ENCODE measurements around the gene PSMB7. TPM values are rescaled to one million over a fixed set of nuclear protein-coding genes. Genes with fewer than 3 reads are reported as not detected.

Gene PSMB7
- total and polyA plus RNA-seq, 2 donors (not counting 1 experiment from before 2014, with no cell fraction given) = 206 to 290 TPM

DNA sequence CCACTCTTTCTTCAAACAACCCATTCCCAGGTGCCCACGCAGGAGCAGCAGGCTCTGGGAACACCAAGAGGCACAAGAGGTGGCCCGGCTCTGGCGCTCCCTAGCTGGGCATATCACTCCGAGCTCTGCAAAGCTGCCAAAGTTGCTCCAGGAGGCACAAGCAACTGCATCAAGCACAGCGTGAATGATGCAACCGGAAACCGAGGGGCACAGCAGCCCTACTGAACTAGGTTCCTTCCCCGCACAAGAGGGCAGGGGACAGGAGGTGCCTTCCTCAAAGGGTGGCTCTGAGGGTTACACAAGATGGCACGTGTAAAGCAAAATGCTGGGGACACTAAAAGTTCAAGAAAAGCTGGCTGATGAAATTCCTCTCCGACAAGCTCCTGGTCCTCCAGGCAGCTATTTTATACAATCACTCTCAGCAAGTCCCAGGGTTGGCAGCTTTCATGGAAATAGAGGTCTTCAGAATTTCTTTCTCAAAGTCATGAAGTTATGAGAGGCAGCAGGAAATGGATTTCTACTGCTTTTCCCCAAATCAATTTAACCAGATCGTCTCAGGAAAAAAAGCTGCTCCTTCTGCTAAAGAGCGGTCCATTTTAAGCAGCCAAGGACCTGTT is 22.9 kb downstream of the PSMB7 start:
- peaks cover 2% of the 10 kb centered on the region for H3K36me3 ChIP-seq (ENCODE audit: control insufficient read depth, insufficient read depth, low read length)
- peaks cover 35% of the 10 kb centered on the region for H3K4me1 ChIP-seq (ENCODE audit: control insufficient read depth, extremely low read depth, insufficient read depth, low read length)
- peak overlapping the region; percentile 26 for H3K27ac ChIP-seq (ENCODE audit: insufficient read depth, low read length)
- no peak overlapping the region for H3K9ac ChIP-seq (ENCODE audit: insufficient read depth, low read length)
- no peak overlapping the region for H2AFZ ChIP-seq (ENCODE audit: low read length)
- TF ChIP-seq CTCF (conservative IDR thresholded peaks at IDR 0.05 in 1 of 2, IDR thresholded peaks at IDR 0.05 in 1 of 2; ENCODE audit: low read depth in 1 of 2, low read length in 2 of 2) (no peak), EZH2 (IDR thresholded peaks at IDR 0.05; ENCODE audit: low read length, missing control alignments) (no peak)
- peaks cover 81% of the 10 kb centered on the region for H3K79me2 ChIP-seq (ENCODE audit: control insufficient read depth, insufficient read depth, low read length)
- no peaks in the 10 kb centered on the region for H3K27me3 ChIP-seq (ENCODE audit: control insufficient read depth, insufficient read depth, low read length)
- H4K20me1 ChIP-seq (ENCODE audit: control insufficient read depth, extremely low read depth, insufficient read depth, low read length) = no peaks in the 10 kb centered on the region
- DNase-seq (ENCODE audit: low read depth in 2 of 2) = no peak
- H3K4me3 ChIP-seq (replicated peaks in 1 of 4; ENCODE audit: control extremely low read depth in 1 of 4, insufficient read depth in 1 of 4, low read depth in 3 of 4, low read length in 4 of 4) = no peak overlapping the region
- H3K9me3 ChIP-seq (ENCODE audit: control insufficient read depth, insufficient read depth, low read depth, low read length) = no peaks in the 10 kb centered on the region
- peak overlapping the region; percentile 34 for H3K4me2 ChIP-seq (ENCODE audit: extremely low read depth, insufficient read depth, low read length)

DNA sequence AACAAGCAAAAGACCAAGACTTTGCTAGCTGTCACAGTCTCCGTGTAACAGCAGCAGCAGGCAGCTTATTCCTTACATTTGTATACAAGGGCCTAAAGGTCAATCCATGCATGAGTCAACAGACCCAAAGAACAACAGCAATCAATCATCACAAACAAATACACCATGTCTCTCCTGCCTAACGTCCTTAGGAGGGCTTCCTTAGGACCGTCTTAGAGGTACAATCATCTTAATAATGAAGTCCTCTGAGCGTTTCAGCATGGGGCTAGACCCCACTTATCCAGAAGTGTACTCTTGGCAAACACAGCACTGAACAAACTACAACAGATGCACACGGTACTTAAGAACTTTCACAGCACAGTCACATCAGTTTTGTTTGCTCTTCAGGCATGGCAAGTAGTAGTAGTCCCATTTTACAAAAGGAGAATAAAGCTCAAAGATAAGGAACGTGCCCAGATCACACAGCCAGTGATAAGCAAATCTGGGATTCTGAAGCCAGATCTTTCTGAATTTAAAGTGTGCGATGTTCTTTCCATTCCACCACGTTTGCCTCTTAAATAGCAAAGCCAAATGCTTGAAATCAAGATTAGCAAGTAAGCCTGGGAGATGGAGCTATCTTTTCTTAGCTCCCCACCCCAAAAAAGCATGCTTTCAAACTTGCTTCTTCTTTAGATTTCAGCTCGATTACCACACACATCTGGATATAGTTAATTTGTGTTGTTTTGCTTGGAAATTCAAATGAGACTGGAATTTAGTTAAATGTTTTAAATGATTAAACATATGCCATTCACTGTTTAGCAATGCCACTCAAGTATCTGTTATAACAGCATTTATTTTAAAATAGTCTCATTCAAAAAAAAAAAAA is 24.2 kb downstream of the PSMB7 start:
- Histone ChIP-seq H3K36me3 (ENCODE audit: control insufficient read depth, insufficient read depth, low read length) (no peaks in the 10 kb centered on the region), H2AFZ (ENCODE audit: low read length) (no peak overlapping the region), H3K4me3 (replicated peaks in 1 of 4; ENCODE audit: control extremely low read depth in 1 of 4, insufficient read depth in 1 of 4, low read depth in 3 of 4, low read length in 4 of 4) (peak overlapping the region; percentile 0 to 9 (median 3)), H3K9ac (ENCODE audit: insufficient read depth, low read length) (no peak overlapping the region), H3K79me2 (ENCODE audit: control insufficient read depth, insufficient read depth, low read length) (peaks cover 77% of the 10 kb centered on the region), H3K4me2 (ENCODE audit: extremely low read depth, insufficient read depth, low read length) (peak overlapping the region; percentile 64), H4K20me1 (ENCODE audit: control insufficient read depth, extremely low read depth, insufficient read depth, low read length) (no peaks in the 10 kb centered on the region), H3K27ac (ENCODE audit: insufficient read depth, low read length) (peak overlapping the region; percentile 19), H3K9me3 (ENCODE audit: control insufficient read depth, insufficient read depth, low read depth, low read length) (no peaks in the 10 kb centered on the region), H3K27me3 (ENCODE audit: control insufficient read depth, insufficient read depth, low read length) (no peaks in the 10 kb centered on the region), H3K4me1 (ENCODE audit: control insufficient read depth, extremely low read depth, insufficient read depth, low read length) (peaks cover 35% of the 10 kb centered on the region)
- DNase-seq (ENCODE audit: low read depth in 2 of 2) = peak; percentile 38 to 72
- no peak for TF ChIP-seq CTCF (conservative IDR thresholded peaks at IDR 0.05 in 1 of 2, IDR thresholded peaks at IDR 0.05 in 1 of 2; ENCODE audit: low read depth in 1 of 2, low read length in 2 of 2)
- TF ChIP-seq EZH2 (IDR thresholded peaks at IDR 0.05; ENCODE audit: low read length, missing control alignments) = no peak

- Histone ChIP-seq H3K9me3 (ENCODE audit: control insufficient read depth, insufficient read depth, low read depth, low read length) (no peaks in the 10 kb centered on the region), H3K27ac (ENCODE audit: insufficient read depth, low read length) (no peak overlapping the region), H4K20me1 (ENCODE audit: control insufficient read depth, extremely low read depth, insufficient read depth, low read length) (no peaks in the 10 kb centered on the region), H3K4me1 (ENCODE audit: control insufficient read depth, extremely low read depth, insufficient read depth, low read length) (peaks cover 35% of the 10 kb centered on the region), H3K79me2 (ENCODE audit: control insufficient read depth, insufficient read depth, low read length) (peaks cover 77% of the 10 kb centered on the region), H3K4me3 (replicated peaks in 1 of 4; ENCODE audit: control extremely low read depth in 1 of 4, insufficient read depth in 1 of 4, low read depth in 3 of 4, low read length in 4 of 4) (no peak overlapping the region), H2AFZ (ENCODE audit: low read length) (no peak overlapping the region), H3K36me3 (ENCODE audit: control insufficient read depth, insufficient read depth, low read length) (no peaks in the 10 kb centered on the region), H3K4me2 (ENCODE audit: extremely low read depth, insufficient read depth, low read length) (no peak overlapping the region), H3K27me3 (ENCODE audit: control insufficient read depth, insufficient read depth, low read length) (no peaks in the 10 kb centered on the region), H3K9ac (ENCODE audit: insufficient read depth, low read length) (no peak overlapping the region)
- no peak for TF ChIP-seq EZH2 (IDR thresholded peaks at IDR 0.05; ENCODE audit: low read length, missing control alignments)
- TF ChIP-seq CTCF (conservative IDR thresholded peaks at IDR 0.05 in 1 of 2, IDR thresholded peaks at IDR 0.05 in 1 of 2; ENCODE audit: low read depth in 1 of 2, low read length in 2 of 2) = no peak
- no peak for DNase-seq (ENCODE audit: low read depth in 2 of 2)
Measured at GRCh38 chr9:124389146-124389939, 25.9 kb downstream of the PSMB7 start.
